ENCODE measurements around the gene SENP6. TPM values are rescaled to one million over a fixed set of nuclear protein-coding genes. Genes with fewer than 3 reads are reported as not detected.
A peak's percentile ranks its signal among the peaks of the same experiment; 100 is the strongest.

Gene SENP6
- polyA plus RNA-seq, 1 experiment: 9.9 TPM

- DNase-seq (ENCODE audit: low read depth): no peak
- H3K4me3 ChIP-seq (ENCODE audit: low read depth, low read length): no peak overlapping the region
- ChIA-PET POLR2A (no interaction called here), CTCF (no interaction called here)
- no peak for TF ChIP-seq CTCF (IDR thresholded peaks at IDR 0.05; ENCODE audit: insufficient read depth, low read depth, low read length)
- no peaks in the 10 kb centered on the region for H3K27me3 ChIP-seq (ENCODE audit: control insufficient read depth, insufficient read depth, low read length)
- H3K36me3 ChIP-seq (ENCODE audit: control insufficient read depth, insufficient read depth, low read length): peaks cover 2% of the 10 kb centered on the region
These were observed 31.4 kb downstream of the SENP6 start for GRCh38 chr6:75633045-75633444.

- POLR2A ChIA-PET: no interaction called here
- TF ChIP-seq CTCF (IDR thresholded peaks at IDR 0.05; ENCODE audit: insufficient read depth, low read depth, low read length): no peak
- CTCF ChIA-PET: no interaction called here
- no peak for DNase-seq (ENCODE audit: low read depth)
- Histone ChIP-seq H3K36me3 (ENCODE audit: control insufficient read depth, insufficient read depth, low read length) (peaks cover 6% of the 10 kb centered on the region), H3K27me3 (ENCODE audit: control insufficient read depth, insufficient read depth, low read length) (no peaks in the 10 kb centered on the region), H3K4me3 (ENCODE audit: low read depth, low read length) (no peak overlapping the region)
These were observed 40.6 kb downstream of the SENP6 start for GRCh38 chr6:75642311-75642710.

- no peak overlapping the region for H3K4me3 ChIP-seq (ENCODE audit: low read depth, low read length)
- ChIA-PET CTCF (interaction anchor here (1.1 kb wide), 1 partner anchor 13 kb away, joined by 3 read pairs; no protein-coding TSS in a partner anchor), POLR2A (no interaction called here)
- TF ChIP-seq CTCF (IDR thresholded peaks at IDR 0.05; ENCODE audit: insufficient read depth, low read depth, low read length): no peak
- peaks cover 4% of the 10 kb centered on the region; the same call in 1 of the 2 replicates for H3K36me3 ChIP-seq (ENCODE audit: control insufficient read depth, insufficient read depth, low read length)
- peak; percentile 19 for DNase-seq (ENCODE audit: low read depth)
- no peaks in the 10 kb centered on the region for H3K27me3 ChIP-seq (ENCODE audit: control insufficient read depth, insufficient read depth, low read length)
These were observed 41.5 kb downstream of the SENP6 start for GRCh38 chr6:75643173-75643572.

- Histone ChIP-seq H3K27me3 (ENCODE audit: control insufficient read depth, insufficient read depth, low read length) (no peaks in the 10 kb centered on the region), H3K36me3 (ENCODE audit: control insufficient read depth, insufficient read depth, low read length) (peaks cover 2% of the 10 kb centered on the region), H3K4me3 (ENCODE audit: low read depth, low read length) (no peak overlapping the region)
- CTCF ChIA-PET: interaction anchor here (1.1 kb wide), 1 partner anchor 12 kb away, joined by 4 read pairs; no protein-coding TSS in a partner anchor
- DNase-seq (ENCODE audit: low read depth): no peak
- TF ChIP-seq CTCF (IDR thresholded peaks at IDR 0.05; ENCODE audit: insufficient read depth, low read depth, low read length): no peak
- POLR2A ChIA-PET: no interaction called here
These were observed 54.8 kb downstream of the SENP6 start for GRCh38 chr6:75656479-75656878.

GRCh38 chr6:75657327-75657726 lies 55.6 kb downstream of the SENP6 start:
- ChIA-PET CTCF (interaction anchor here (1.1 kb wide), 1 partner anchor 11 kb away, joined by 4 read pairs; no protein-coding TSS in a partner anchor), POLR2A (no interaction called here)

More at GRCh38 chr6:75657327-75657726, 55.6 kb downstream of the SENP6 start:
- TF ChIP-seq CTCF (IDR thresholded peaks at IDR 0.05; ENCODE audit: insufficient read depth, low read depth, low read length): no peak
- no peak for DNase-seq (ENCODE audit: low read depth)
- Histone ChIP-seq H3K4me3 (ENCODE audit: low read depth, low read length) (no peak overlapping the region), H3K27me3 (ENCODE audit: control insufficient read depth, insufficient read depth, low read length) (no peaks in the 10 kb centered on the region), H3K36me3 (ENCODE audit: control insufficient read depth, insufficient read depth, low read length) (peaks cover 2% of the 10 kb centered on the region)
